Tibial artery (tissue), 4 donors: ENCODE data around the gene SERPINC1.
"Not testable (repeated sequence)": the region's sequence is repeated elsewhere in the genome, so short reads cannot be mapped to it uniquely, and the experiment has no call there.

Experiments
- DNase-seq, 2 donors: peaks; one replicate each; pipeline ENCODE4 v3.0.0-alpha.2; 2019
- H3K27ac ChIP-seq, 2 donors: fragments of 200-600 bp; sonication (generic) in 1 of 2; 1 replicate in 1 of 2; 2 replicates in 1 of 2; pipeline ENCODE4 v1.5.1; 2018 to 2019; ENCODE audit warnings: mild to moderate bottlenecking in 1 of 2
- H3K27me3 ChIP-seq, 2 donors: fragments of 200-600 bp; sonication (generic) in 1 of 2; one replicate each; pipeline versions ENCODE4 v1.5.1 to v1.6.0; 2016 to 2019
- H3K36me3 ChIP-seq, 3 donors: fragments of 200-600 bp; sonication (generic) in 2 of 3; one replicate each; pipeline ENCODE4 v1.5.1; 2016 to 2019; ENCODE audit warnings: mild to moderate bottlenecking in 2 of 3
- H3K4me1 ChIP-seq, 4 donors: fragments of 200-600 bp; sonication (generic) in 2 of 4; 1 replicate in 3 of 4; 2 replicates in 1 of 4; pipeline ENCODE4 v1.5.1; 2016 to 2019
- H3K4me3 ChIP-seq, 2 donors: fragments of 200-600 bp; sonication (generic) in 1 of 2; 1 replicate in 1 of 2; 2 replicates in 1 of 2; pipeline ENCODE4 v1.5.1; 2018 to 2019; ENCODE audit warnings: mild to moderate bottlenecking in 2 of 2
- H3K9me3 ChIP-seq, 3 donors: fragments of 200-600 bp; sonication (generic) in 1 of 3; one replicate each; pipeline ENCODE4 v1.5.1; 2016 to 2019
- CTCF ChIP-seq, 2 experiments: fragments of 200-600 bp in 1 of 2; fragments of 450-650 bp in 1 of 2; IDR thresholded peaks; one replicate each; pipeline ENCODE4 v1.5.1; 2017 to 2019; ENCODE audit warnings: antibody characterized with exemption in 2 of 2, mild to moderate bottlenecking in 1 of 2, moderate library complexity in 1 of 2
- intact Hi-C: fragments of 100-400 bp; cut with DNase I; formaldehyde crosslinking; loops from one replicate; pipeline ENCODE4 v1.15.0; 2023; ENCODE audit warnings: low total_unique reads

Gene SERPINC1

DNA sequence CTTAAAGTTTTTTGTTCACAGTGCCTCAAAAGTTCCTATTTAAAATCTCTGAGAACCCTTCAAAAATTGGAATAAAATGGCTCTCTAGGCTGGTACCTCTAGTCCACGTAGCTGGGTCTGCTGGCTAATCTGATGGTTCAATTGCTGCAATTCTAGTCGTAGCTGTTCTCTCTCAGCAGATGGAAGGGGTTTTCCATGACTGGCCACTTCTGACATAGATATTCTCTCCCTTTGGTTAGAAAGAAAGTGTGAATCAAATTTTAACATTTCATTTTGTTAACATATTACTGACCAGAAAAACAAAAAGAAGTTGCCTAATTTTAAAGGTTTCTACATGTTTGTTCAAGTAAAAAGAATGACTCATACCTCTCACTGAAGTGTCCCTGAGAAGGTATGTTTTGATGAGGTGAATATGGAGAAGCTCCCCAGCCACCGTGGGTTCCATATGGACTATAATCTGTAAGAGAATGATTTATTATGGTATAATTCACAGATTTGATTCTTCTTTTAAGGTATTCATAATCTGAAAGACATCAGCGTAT is 29.3 kb upstream of the SERPINC1 start:
- no peaks in the 10 kb centered on the region for H3K27me3 ChIP-seq
- intact Hi-C loops, result no loop called here
- no peak overlapping the region for H3K27ac ChIP-seq
- no peaks in the 10 kb centered on the region for H3K9me3 ChIP-seq
- no peak for DNase-seq
- no peak overlapping the region for H3K4me3 ChIP-seq
- no peak for TF ChIP-seq CTCF (IDR thresholded peaks at IDR 0.05)
- H3K4me1 ChIP-seq, result no peaks in the 10 kb centered on the region
- H3K36me3 ChIP-seq, result peaks cover 89 to 94% (median 94%) of the 10 kb centered on the region in 3 donors

DNA sequence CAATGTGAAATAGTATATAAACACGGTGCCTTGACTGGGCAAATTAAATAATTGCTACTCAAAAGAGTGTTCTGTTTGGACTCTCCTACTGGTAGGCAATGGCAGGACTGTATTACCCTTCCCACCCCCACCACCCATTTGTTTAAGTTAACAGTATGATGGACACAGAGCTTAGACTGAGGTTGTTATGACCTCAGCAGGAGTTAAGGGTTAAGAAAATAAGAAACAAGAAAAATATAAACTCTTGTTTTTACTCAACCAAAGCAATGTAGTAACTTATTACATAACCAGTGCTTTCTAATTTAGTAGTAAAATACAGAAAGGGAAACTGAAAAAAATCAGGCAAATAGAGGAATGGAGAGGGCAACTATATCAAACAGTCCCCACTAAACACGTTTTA is 19.9 kb upstream of the SERPINC1 start:
- Histone ChIP-seq H3K4me1 (no peaks in the 10 kb centered on the region), H3K4me3 (no peak overlapping the region), H3K36me3 (peaks cover 44 to 81% (median 77%) of the 10 kb centered on the region in 3 donors), H3K27me3 (no peaks in the 10 kb centered on the region), H3K27ac (no peak overlapping the region), H3K9me3 (no peaks in the 10 kb centered on the region)
- intact Hi-C loops, result no loop called here
- TF ChIP-seq CTCF (IDR thresholded peaks at IDR 0.05), result no peak
- no peak for DNase-seq

DNA sequence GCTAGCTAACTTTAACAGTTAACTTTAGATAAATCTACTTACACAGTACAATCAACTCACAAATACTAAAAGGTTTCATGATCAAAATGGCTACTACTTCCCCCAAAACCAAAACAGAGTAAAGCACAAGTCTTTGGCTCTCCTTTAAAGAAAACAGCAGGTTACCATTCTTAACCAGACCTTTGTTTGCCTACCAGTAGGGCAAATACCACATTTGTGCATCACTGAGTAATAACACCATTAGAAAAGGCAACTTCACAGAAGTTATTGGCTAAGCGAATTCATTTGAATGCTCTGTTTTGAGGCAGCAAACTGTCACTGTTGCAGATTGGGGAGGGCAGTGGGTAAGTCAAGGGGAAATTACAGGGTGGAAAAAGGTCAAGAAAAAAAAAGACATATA is 17.3 kb upstream of the SERPINC1 start:
- Histone ChIP-seq H3K4me1 (no peaks in the 10 kb centered on the region), H3K27me3 (no peaks in the 10 kb centered on the region), H3K4me3 (no peak overlapping the region), H3K36me3 (peaks cover 23 to 60% (median 56%) of the 10 kb centered on the region in 3 donors), H3K27ac (no peak overlapping the region), H3K9me3 (no peaks in the 10 kb centered on the region)
- intact Hi-C loops, result no loop called here
- no peak for DNase-seq
- no peak for TF ChIP-seq CTCF (IDR thresholded peaks at IDR 0.05)

DNA sequence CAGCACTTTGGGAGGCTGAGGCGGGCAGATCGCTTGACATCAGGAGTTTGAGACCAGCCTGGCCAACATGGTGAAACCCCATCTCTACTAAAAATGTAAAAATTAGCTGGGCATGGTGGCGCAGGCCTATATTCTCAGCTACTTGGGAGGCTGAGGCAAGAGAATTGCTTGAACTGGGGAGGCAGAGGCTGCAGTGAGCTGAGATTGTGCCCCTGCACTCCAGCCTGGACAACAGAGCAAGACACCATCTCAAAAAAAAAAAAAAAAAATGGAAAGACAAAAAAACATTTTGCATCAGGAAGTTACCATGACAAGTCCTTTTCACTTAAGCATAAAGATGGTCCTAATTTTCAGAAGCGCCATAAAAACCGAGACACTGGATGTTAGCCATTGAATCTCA is 13.4 kb upstream of the SERPINC1 start:
- intact Hi-C loops, H3K4me1 ChIP-seq, H3K4me3 ChIP-seq, H3K27me3 ChIP-seq, H3K9me3 ChIP-seq, DNase-seq, H3K27ac ChIP-seq: not testable (repeated sequence)
- peaks cover 4 to 25% (median 25%) of the 10 kb centered on the region in 3 donors for H3K36me3 ChIP-seq

DNA sequence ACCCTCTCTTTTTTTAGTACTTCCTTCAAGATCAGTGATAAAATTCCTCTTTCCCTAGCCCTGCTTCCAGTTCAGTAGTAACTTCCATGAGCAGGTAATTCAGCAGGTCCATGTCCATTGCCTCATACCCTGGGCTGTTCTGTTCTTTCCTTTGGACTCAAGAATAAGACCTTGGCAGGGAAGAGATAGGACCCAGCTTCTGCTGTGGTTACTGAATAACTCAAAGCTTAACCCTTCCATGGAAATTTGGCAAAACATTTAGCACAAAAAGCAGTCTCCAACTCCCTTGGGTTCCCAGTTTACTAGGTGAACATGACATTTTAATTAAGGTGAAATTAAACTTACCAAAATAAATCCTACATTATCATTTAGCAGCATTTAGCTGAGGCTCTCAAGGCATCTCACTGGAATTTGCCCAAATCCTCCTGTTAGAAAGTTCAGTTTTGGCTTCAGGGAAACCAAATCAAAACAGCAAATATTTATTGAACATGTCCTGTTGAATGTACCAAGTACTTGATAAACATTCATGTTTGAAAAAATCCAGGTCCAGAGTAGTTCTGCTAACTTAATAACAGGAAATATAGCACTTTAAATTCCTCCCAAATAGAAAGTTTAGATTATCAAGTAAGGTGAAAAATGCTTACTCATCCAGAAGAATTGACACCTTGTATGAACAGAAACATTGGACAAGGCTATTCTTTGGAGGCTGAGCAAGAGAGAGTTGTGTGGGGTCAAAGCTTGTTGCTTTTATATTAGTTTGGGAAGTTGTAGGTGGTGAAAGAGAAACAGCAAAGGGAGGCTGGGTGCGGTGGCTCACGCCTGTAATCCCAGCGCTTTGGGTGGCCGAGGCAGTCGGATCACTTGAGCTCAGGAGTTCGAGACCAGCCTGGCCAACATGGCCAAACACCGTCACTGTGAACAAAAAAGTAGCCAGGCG is 8.4 kb upstream of the SERPINC1 start:
- H3K36me3 ChIP-seq, result peaks cover 0 to 4% (median 0%) of the 10 kb centered on the region in 3 donors
- no peak for DNase-seq
- no peak overlapping the region for H3K27ac ChIP-seq
- H3K9me3 ChIP-seq, result no peaks in the 10 kb centered on the region
- intact Hi-C loops, result no loop called here
- H3K27me3 ChIP-seq, result no peaks in the 10 kb centered on the region
- H3K4me3 ChIP-seq, result no peak overlapping the region
- no peak for TF ChIP-seq CTCF (IDR thresholded peaks at IDR 0.05)
- H3K4me1 ChIP-seq, result no peaks in the 10 kb centered on the region

DNA sequence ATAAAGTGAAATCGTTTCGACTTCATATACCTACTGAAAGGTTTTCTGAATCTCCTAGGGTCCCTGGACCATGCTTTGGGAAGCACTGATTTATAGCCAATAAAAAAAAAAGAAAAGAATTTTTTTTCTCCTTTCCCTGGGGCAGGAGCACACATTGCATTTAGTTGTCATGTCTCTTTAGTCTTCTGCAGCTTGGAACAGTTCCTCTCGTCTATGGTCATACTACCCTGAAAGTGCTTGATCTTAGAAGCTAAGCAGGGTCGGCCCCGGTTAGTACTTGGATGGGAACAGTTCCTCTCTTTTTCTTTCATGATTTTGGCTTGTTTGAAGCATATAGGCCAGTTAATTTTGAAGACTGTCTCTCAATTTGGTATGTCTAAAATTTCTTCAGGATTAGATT is 3.7 kb upstream of the SERPINC1 start:
- no peak overlapping the region for H3K4me3 ChIP-seq
- no peak for TF ChIP-seq CTCF (IDR thresholded peaks at IDR 0.05)
- no peaks in the 10 kb centered on the region for H3K27me3 ChIP-seq
- no peak overlapping the region for H3K27ac ChIP-seq
- H3K4me1 ChIP-seq, result no peaks in the 10 kb centered on the region
- H3K9me3 ChIP-seq, result no peaks in the 10 kb centered on the region
- no peak for DNase-seq
- intact Hi-C loops, result no loop called here
- H3K36me3 ChIP-seq, result no peaks in the 10 kb centered on the region
